ENCODE results near the gene CSAG3.
"Not testable (repeated sequence)": the region's sequence is repeated elsewhere in the genome, so short reads cannot be mapped to it uniquely, and the experiment has no call there.

CSAG3 gene

DNA sequence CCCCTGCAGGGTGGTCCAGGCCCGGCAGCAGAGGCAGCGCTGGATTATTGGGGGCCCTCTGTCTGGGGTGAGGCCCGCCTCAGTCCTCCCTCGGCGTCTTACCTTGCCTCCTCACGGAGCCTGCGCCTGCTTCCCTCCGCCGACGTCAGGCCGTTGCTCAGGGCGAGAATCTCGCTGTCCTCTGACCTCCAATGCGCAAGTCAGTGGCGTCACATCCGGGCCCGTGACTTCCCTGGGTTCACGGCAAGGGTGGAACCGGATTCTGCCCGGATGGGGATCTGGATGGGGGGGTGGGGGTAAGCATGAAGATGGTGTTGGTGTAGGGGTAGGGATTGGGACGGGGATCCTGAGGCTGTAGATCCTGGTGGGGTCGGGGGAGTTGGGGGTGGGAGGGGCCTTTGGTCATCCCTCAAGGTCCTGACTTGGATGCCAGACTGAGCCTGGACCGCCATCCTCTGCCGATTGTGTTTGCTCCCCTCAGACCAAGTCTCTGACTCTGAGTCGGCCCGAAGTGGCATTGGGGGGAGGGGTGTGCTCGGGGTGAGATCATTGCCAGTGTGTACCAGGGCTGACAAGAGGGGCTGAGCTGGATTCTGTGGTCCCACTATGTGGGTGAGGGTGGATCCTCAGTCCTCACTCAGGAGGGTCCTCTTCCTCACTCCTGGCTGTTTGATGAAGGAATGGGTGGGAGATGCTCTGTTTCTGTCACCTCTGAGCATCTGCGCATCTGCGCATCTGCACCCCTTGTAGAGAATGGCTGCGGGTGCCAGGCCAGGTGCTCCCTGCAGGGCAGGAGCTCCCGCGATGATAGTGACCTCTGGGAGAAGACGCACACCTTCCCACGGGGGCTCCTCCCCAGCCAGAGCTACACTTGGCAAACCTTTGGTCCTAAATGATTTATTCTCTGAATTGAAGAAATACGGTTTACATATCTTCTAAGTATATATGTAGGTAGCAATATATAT is 5.0 kb upstream of the CSAG3 start, which contains the start of gene MAGEA2:
Gene MAGEA2, minus strand, starts transcription at position 157 of the 965 bp plus-strand sequence. CDS start 2,479 bp downstream, outside the sequence.
- DNase-seq; H2BK15ac ChIP-seq (replicated peaks; ENCODE audit: low read depth); H3K4me1 ChIP-seq (ENCODE audit: control insufficient read depth, low read depth, low read length); H3K4ac ChIP-seq (ENCODE audit: low read depth, low read length); H3K9ac ChIP-seq (ENCODE audit: low read length); H3K4me2 ChIP-seq (ENCODE audit: low read length); H2BK5ac ChIP-seq (ENCODE audit: low read length); H2BK120ac ChIP-seq (ENCODE audit: low read depth, low read length); H2AK5ac ChIP-seq (ENCODE audit: low read length); H3K18ac ChIP-seq (ENCODE audit: low read length); H3K56ac ChIP-seq (ENCODE audit: low read length); H3K27ac ChIP-seq (ENCODE audit: low read depth, low read length); H3K4me3 ChIP-seq (ENCODE audit: low read length); H3K23ac ChIP-seq (ENCODE audit: low read length); H3K36me3 ChIP-seq (ENCODE audit: control insufficient read depth, insufficient read depth, low read length); H4K5ac ChIP-seq (ENCODE audit: low read length); H3K79me2 ChIP-seq (ENCODE audit: control insufficient read depth, insufficient read depth, low read length); H3K79me1 ChIP-seq (ENCODE audit: low read length); H4K8ac ChIP-seq (ENCODE audit: low read depth, low read length); H3K27me3 ChIP-seq (ENCODE audit: insufficient read depth, low read length, poor library complexity): not testable (repeated sequence)
- WGBS (ENCODE audit: extremely low coverage, insufficient coverage, low lambda C conversion rate) = no CpG with 5 or more reads among the region's 35 CpGs

DNA sequence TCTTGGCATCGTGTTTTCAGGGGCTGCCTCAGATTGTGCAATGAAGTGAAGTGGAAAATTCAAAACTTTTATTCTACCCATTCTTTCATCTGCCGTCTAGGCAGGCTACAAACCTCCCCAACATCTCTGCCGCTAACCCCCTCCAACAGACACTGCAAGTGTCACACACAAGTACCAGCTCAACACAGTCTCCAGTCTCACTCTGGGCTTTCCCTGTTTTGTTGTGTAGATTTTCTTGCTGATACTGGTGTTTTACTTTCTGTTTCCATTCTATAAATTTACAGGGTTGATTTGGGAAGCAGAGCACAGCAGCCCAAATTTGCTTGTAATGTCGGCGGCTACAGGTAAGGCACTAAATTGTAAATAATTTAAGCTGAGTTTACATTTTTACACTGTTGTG is 4.1 kb upstream of the CSAG3 start:
- H3K36me3 ChIP-seq (ENCODE audit: control insufficient read depth, insufficient read depth, low read length); H3K79me2 ChIP-seq (ENCODE audit: control insufficient read depth, insufficient read depth, low read length); H3K4me3 ChIP-seq (ENCODE audit: low read length); H3K27me3 ChIP-seq (ENCODE audit: insufficient read depth, low read length, poor library complexity); H4K5ac ChIP-seq (ENCODE audit: low read length); H3K27ac ChIP-seq (ENCODE audit: low read depth, low read length); H2BK5ac ChIP-seq (ENCODE audit: low read length); H3K4me1 ChIP-seq (ENCODE audit: control insufficient read depth, low read depth, low read length); H3K23ac ChIP-seq (ENCODE audit: low read length); H2AK5ac ChIP-seq (ENCODE audit: low read length); H4K8ac ChIP-seq (ENCODE audit: low read depth, low read length); H3K18ac ChIP-seq (ENCODE audit: low read length); H3K4ac ChIP-seq (ENCODE audit: low read depth, low read length); DNase-seq; H3K9ac ChIP-seq (ENCODE audit: low read length); H3K79me1 ChIP-seq (ENCODE audit: low read length); H3K4me2 ChIP-seq (ENCODE audit: low read length); H2BK15ac ChIP-seq (replicated peaks; ENCODE audit: low read depth); H2BK120ac ChIP-seq (ENCODE audit: low read depth, low read length); H3K56ac ChIP-seq (ENCODE audit: low read length): not testable (repeated sequence)
- WGBS (ENCODE audit: extremely low coverage, insufficient coverage, low lambda C conversion rate) = no CpG with 5 or more reads among the region's 5 CpGs

DNA sequence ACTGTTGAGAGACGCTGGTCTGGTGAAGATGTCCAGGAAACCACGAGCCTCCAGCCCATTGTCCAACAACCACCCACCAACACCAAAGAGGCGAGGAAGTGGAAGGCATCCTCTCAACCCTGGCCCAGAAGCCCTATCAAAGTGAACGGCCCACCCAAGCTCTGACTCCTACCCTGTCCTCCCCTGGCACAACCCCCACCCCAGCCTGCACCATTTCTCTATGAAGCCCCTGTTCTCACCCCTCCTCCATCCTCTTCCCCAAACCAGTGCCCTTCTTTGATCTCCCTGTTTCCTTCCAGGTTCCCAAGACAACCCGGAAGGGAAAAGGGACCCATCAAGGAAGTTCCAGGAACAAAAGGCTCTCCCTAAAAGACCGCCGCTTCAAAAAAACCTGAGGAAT is 526 bp downstream of the CSAG3 start:
- H2BK5ac ChIP-seq (ENCODE audit: low read length); DNase-seq; H4K5ac ChIP-seq (ENCODE audit: low read length); H3K27ac ChIP-seq (ENCODE audit: low read depth, low read length); H3K56ac ChIP-seq (ENCODE audit: low read length); H2BK120ac ChIP-seq (ENCODE audit: low read depth, low read length); H2BK15ac ChIP-seq (replicated peaks; ENCODE audit: low read depth); H3K4me3 ChIP-seq (ENCODE audit: low read length); H3K79me2 ChIP-seq (ENCODE audit: control insufficient read depth, insufficient read depth, low read length); H3K18ac ChIP-seq (ENCODE audit: low read length); H3K79me1 ChIP-seq (ENCODE audit: low read length); H4K8ac ChIP-seq (ENCODE audit: low read depth, low read length); H3K4me2 ChIP-seq (ENCODE audit: low read length); H3K9ac ChIP-seq (ENCODE audit: low read length); H2AK5ac ChIP-seq (ENCODE audit: low read length); H3K36me3 ChIP-seq (ENCODE audit: control insufficient read depth, insufficient read depth, low read length); H3K23ac ChIP-seq (ENCODE audit: low read length); H3K4ac ChIP-seq (ENCODE audit: low read depth, low read length); H3K27me3 ChIP-seq (ENCODE audit: insufficient read depth, low read length, poor library complexity); H3K4me1 ChIP-seq (ENCODE audit: control insufficient read depth, low read depth, low read length): not testable (repeated sequence)
- WGBS (ENCODE audit: extremely low coverage, insufficient coverage, low lambda C conversion rate) = no CpG with 5 or more reads among the region's 7 CpGs

DNA sequence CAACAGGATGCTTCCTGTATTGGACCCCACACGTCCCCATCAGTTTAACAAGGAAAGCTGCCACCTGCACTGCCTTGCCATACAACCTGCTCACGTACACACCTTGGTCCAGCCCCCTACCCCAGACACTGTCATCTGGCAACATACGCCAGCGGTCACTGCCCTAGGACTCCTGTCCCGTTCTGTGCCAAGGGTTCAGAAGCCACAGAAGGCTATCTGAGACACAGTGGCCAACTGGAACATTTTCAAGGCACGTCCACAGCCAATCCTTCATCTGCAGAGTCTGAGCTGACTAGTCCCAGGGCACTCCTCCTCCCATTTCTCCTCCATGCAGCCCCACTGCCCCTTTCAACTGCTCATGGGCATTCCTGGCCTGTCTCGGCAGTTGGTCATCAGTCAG is 2.6 kb downstream of the CSAG3 start:
- not testable (repeated sequence) for H4K8ac ChIP-seq (ENCODE audit: low read depth, low read length); H2AK5ac ChIP-seq (ENCODE audit: low read length)

DNA sequence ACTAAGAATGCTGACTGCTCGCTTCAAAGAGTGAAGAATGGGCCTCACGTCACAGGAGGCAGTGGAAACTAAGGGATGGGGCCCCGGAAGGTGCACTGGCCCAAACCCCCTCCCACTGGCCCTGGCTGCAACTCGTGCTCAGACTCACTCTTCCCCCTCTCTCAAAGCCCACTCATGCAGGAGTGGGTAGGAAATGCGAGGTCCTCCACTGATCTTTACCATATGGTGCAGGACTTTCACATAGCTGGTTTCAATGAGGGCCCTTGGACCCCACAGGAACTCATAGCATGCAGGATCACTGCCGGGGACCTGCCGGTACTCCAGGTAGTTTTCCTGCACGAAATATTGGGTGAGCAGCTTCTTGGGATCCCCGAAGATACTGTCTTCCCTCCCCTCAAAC is 7.5 kb downstream of the CSAG3 start:
- H3K36me3 ChIP-seq (ENCODE audit: control insufficient read depth, insufficient read depth, low read length); H2BK120ac ChIP-seq (ENCODE audit: low read depth, low read length); H4K8ac ChIP-seq (ENCODE audit: low read depth, low read length); H2AK5ac ChIP-seq (ENCODE audit: low read length); H4K5ac ChIP-seq (ENCODE audit: low read length); H3K23ac ChIP-seq (ENCODE audit: low read length); H2BK5ac ChIP-seq (ENCODE audit: low read length); H3K4ac ChIP-seq (ENCODE audit: low read depth, low read length); H3K27ac ChIP-seq (ENCODE audit: low read depth, low read length); H3K18ac ChIP-seq (ENCODE audit: low read length); H3K56ac ChIP-seq (ENCODE audit: low read length); H3K4me2 ChIP-seq (ENCODE audit: low read length); H3K79me2 ChIP-seq (ENCODE audit: control insufficient read depth, insufficient read depth, low read length); H3K4me1 ChIP-seq (ENCODE audit: control insufficient read depth, low read depth, low read length); H3K4me3 ChIP-seq (ENCODE audit: low read length); H3K79me1 ChIP-seq (ENCODE audit: low read length); H3K27me3 ChIP-seq (ENCODE audit: insufficient read depth, low read length, poor library complexity); H2BK15ac ChIP-seq (replicated peaks; ENCODE audit: low read depth); H3K9ac ChIP-seq (ENCODE audit: low read length); DNase-seq: not testable (repeated sequence)
- no CpG with 5 or more reads among the region's 9 CpGs for whole genome bisulfite sequencing (ENCODE audit: extremely low coverage, insufficient coverage, low lambda C conversion rate)

More for the DNA sequence above, 2.6 kb downstream of the CSAG3 start:
- H3K4ac ChIP-seq (ENCODE audit: low read depth, low read length); H3K79me2 ChIP-seq (ENCODE audit: control insufficient read depth, insufficient read depth, low read length); H3K27me3 ChIP-seq (ENCODE audit: insufficient read depth, low read length, poor library complexity); DNase-seq; H3K18ac ChIP-seq (ENCODE audit: low read length); H3K4me2 ChIP-seq (ENCODE audit: low read length); H3K79me1 ChIP-seq (ENCODE audit: low read length); H3K23ac ChIP-seq (ENCODE audit: low read length); H3K36me3 ChIP-seq (ENCODE audit: control insufficient read depth, insufficient read depth, low read length); H4K5ac ChIP-seq (ENCODE audit: low read length); H2BK15ac ChIP-seq (replicated peaks; ENCODE audit: low read depth); H2BK5ac ChIP-seq (ENCODE audit: low read length); H3K9ac ChIP-seq (ENCODE audit: low read length); H3K4me1 ChIP-seq (ENCODE audit: control insufficient read depth, low read depth, low read length); H2BK120ac ChIP-seq (ENCODE audit: low read depth, low read length); H3K27ac ChIP-seq (ENCODE audit: low read depth, low read length); H3K56ac ChIP-seq (ENCODE audit: low read length); H3K4me3 ChIP-seq (ENCODE audit: low read length): not testable (repeated sequence)
- WGBS (ENCODE audit: extremely low coverage, insufficient coverage, low lambda C conversion rate) = no CpG with 5 or more reads among the region's 7 CpGs

All from mesendoderm (in vitro differentiated cells).